GM19099 (cell line): ENCODE data around the gene SEC14L5.

Source experiments
- POLR2A ChIP-seq: IDR thresholded peaks from 3 replicates; pipeline ENCODE4 v1.6.1; 2011; ENCODE audit warnings: low read depth; ENCODE audit not compliant: insufficient read length; ENCODE audit errors: extremely low read depth

Gene SEC14L5

DNA sequence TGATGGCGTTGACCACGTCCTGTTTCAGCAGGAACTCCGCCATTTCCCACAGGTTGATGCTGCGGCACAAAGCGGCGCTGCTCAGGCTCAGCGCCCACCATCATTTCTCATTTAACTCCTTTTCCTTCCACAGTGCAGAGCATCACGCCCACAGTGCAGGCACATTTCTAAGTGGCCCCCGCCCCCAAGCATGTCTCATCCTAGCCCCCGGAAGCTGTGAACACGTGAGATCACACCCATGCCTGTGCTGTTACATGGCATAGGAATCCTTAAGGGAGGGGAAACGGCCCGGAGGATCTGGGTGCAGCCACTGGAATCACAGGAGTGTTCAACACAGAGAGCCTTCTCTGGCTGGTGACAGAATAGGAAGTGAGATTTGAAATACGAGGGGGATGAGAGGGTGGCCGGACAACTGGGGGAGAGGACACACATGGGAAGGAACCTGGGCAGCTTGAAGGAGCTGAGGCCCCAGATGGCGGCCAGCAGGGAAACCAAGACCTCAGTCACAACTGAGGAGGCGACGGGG is 70.9 kb downstream of the SEC14L5 start:
- TF ChIP-seq POLR2A = no peak

DNA sequence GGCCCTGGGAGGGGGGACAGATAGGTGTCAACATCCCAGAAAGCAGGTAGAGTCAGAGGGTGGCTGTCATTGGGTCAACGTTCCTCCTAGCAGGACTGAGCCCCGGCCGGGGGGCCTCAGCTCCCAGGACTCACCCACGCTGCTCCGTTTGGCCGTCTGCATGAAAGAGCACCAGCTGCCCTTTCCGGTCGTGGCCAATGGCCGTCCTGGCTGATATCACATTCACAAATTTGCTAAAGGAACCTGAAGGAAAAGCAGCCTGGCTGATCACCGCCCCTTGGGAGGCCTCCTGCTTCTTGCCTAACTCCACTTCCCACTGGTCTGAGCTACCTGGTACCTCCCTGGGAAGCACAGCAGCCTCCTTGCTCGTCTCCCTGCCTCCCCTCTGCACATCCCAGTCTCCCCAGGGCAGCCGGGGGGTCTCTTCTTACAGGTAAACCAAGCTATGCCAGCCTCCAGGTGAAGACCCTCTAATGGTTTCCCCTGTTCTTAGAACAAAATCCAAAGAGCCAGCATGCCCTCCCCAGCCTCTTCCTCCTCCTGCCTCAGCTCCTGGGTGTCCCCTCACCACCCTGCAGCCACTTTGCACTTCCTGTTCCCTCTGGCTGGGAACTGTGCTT is 72.2 kb downstream of the SEC14L5 start:
- no peak for TF ChIP-seq POLR2A

DNA sequence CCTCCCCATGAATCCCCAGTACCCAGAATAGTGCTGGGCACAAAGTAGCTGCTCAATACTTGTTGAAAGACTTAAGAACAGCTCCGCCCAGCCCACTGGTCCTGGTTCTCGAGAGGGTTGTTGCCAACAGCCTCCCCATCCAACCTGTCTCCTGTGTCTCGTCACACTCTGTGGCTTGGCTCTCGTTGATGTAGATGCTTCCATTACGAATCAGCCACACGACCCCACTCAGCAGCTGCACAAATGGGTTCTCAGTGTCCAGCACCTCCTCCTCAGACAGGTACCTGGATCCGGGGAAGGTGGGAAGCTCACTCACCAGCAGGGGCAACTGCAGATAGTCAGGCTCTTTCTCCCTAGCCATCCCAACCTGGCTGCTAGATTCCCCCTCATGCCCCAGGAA is 73.5 kb downstream of the SEC14L5 start:
- TF ChIP-seq POLR2A = no peak

DNA sequence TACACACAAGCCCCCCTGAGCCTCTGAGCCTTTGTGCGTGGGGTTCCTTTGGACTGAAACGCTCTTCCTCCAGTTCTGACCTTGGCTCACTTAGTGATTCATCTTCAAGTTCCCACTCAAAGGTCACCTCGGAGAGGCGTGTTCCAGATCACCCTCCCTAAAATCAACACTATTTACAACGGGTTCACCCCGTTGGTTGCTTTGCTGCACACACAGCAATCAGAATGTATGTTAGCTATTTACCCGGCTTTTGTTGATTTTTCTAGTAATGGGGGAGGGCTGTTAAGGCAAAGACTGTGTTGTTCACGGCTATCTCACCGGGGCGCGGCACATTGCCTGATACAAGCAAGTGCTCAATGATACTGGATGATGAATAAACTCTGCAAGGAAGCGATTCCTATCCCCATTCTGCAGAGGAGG is 74.6 kb downstream of the SEC14L5 start:
- TF ChIP-seq POLR2A = no peak

DNA sequence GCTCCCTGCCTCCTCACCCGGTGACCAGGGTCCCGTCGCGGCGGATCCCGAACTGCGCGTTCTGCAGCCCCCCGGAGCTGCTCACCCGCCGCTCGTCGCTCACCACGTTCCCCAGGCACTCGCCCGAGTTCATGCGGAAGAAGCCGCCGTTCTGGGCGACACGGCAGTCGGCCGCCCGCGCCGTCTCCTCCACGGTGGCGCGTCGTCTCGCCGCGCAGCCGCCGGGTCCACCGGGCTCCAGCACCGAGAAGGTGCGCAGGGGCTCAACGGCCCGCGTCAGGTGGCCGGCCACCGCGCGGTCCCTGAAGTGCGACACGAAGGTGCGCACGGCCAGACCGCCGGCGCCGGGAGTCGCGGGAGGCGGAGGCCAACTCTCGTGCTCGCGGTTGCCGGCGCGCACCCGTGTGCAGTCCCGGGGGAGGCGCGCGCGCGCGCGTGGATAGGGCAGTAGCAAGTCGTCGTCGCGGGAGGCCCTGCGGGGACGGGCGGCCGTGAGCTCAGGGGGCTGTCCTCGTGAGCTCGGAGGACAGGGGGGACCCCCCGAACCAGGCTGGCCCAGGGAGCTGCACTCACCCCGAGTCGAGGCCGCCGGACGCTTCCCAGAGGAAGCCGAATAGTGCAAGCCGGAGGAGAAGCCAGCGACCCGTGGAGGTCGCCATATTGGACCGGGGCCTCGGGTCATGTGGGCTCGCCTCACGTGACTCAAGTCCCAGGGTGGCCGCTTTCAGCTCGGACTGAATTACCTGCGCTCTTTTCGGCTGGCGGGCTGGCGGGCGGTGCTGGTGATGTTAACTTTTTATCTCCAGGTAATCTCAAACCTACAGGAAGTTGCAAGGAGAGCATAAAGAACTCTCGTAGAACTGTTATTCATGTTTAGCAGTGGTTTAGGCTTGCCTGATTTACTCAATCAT is 75.4 kb downstream of the SEC14L5 start, which contains the start of gene NAGPA:
Gene NAGPA (minus strand): TSS at position 680 of the 911 bp plus-strand sequence. CDS start 21 bp downstream, at position 659.
- TF ChIP-seq POLR2A = peak; percentile 56

DNA sequence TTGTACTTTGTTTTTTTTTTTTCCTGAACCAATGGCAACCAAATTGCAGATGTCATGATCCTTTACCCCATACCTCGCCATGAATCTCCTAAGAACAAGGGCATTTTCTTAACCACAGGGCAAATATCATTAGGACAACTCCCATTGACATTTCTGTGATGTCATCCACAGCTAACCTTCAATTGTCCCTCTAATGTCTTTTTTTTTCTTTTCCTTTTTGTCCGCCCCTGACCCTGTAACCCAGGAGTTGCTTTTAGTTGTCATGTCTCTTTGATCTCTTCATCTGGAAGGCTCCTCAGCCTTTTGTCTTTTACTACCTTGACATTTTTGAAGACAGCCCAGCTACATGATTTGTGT is 76.0 kb downstream of the SEC14L5 start:
- TF ChIP-seq POLR2A = no peak

DNA sequence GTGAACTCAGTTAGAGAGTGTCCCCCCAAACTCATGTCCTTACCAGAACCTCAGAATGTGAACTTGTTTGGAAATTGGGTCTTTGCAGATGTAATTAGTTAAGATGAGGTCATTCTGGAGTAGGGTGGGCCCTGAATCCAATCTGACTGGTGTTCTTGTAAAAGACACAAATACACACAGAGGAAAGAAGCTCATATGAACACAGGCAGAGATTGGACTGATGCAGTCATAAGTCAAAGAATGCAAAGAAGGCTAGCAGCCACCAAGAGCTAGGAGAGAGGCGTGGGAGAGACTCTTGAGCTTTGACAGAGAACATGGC is 77.7 kb downstream of the SEC14L5 start:
- TF ChIP-seq POLR2A = no peak

DNA sequence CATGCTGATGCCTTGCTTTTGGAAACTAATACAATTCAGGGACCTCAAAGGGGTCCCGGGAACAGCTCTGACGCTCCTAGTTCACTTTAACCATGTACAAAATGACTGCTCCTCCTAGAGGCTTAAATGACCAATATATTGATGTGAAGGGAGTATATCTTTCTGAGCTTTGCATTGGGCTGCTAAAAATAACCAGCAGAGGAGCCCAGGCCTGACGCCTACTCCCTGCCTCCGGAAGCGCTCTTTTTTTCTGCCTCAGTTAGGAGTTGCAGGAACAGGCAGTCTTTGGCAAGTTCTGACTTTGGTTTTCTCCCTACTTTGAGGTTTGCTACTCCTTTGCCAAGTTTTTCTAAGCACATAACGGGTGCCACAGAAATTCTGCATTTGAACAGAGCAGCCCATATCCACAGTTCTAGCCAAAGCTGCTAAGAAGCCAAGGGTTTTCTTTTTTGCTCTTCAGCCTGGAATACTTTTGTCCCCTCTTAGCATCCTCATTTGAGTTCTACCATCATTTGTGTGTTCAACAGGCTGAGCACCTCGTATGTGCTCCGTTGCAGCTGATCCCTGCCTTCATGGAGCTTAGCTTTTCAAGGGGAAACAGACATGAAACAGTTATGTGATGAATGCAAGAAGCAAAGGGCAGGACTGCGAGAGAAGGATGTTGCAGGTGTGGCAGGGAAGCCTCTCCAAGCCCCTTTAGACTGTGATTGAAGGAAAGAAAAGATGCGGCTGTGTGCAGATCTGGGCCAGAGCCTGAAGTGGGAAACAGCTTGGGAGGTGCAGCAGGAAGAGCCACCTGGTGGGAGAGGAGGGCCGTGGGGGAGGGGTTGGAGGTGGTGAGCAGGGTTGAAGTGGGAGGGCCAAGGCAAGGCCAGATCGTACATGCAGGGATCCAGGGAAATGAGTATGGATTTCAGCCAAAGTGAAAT is 78.4 kb downstream of the SEC14L5 start:
- no peak for TF ChIP-seq POLR2A

DNA sequence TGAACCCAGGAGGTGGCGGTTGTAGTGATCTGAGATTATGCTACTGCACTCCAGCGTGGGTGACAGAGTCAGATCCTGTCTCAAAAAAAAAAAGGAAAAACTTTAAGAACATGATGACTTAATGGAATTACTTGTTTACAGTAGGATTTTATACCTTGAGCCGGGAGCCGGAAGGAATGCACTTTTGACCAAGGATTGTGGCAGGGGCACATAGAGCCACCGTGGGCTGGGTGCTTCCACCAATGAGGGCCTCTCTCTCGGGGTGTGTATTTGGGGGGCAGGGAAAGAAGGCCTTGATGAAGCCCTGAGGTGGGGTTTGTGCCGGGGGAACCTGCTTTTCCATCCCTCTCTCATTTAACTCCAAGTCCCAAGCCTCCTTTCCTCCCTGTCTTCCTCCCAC is 82.3 kb downstream of the SEC14L5 start:
- TF ChIP-seq POLR2A = no peak

DNA sequence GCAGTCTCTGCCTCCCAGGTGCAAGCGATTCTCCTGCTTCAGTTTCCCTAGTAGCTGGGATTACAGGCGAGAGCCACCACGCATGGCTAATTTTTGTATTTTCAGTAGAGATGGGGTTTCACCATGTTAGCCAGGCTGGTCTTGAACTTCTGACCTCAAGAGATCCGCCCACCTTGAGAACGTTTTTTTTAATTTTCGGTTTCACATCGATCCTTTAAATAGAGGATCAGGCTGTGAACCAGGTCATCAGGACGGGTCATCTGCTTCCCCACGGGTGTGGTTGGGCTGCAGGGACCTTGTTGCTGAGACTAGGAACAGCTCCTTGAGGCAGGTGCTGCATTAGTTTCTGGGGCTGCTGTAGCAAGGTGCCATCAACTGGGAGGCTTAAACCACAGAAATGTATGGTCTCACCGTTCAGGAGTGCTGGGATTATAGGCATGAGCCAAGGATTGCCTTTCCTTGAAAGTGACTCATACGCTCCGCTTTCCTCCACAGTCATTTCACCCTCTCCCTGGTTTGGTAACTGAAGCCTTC is 83.5 kb downstream of the SEC14L5 start:
- TF ChIP-seq POLR2A = no peak

DNA sequence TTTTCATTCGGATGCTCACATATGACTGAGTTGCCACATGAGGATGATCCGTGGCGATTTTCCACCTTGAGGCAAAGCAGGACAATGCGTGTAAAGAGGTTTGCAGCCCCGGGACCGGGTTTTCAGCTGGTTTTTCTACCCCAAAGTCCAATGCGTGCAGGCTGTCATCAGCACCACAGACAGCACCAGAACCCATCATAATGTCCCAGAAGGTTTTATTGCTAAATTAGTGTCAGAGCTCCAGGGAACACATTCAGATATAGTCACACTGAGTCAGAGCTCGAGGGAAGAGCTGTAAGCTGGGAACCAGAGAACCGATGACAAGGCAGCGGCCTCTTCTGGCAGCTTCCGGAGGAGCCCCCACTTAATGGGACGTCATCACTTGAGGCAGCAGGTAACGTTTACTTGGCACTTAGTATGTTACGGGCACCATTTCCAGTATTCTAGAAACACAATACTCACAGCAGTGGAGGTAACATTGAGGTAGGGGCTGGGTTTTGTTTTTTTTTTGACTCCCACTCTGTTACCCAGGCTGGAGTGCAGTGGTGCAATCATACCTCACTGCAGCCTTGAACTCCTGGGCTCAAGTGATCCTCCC is 84.5 kb downstream of the SEC14L5 start:
- TF ChIP-seq POLR2A = no peak

DNA sequence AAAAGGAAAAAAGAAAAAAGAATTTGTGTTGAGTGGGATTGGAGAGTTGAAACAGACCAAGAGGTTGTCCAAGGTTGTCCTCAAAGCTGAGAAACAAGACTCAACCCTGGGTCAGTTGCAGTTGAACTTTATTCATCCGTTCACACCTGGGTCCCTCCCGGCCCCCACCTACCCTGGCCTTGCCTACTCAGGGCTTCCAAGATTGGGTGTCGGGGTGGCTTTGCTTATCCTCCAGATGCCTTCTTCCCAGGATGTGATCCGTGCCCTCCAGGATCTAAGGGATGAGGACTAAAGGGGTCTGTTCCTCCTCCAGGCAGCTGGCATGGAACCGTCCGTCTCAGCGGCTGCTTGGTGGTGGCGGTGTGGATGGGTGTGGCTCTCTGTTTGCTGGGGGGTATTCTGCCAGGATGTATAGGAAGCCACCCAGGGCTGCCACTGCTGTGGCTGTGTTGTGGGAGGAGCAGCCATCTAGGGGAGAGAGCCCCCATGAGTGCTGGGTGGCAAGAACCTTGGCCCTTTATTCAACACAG is 85.9 kb downstream of the SEC14L5 start:
- TF ChIP-seq POLR2A = no peak

DNA sequence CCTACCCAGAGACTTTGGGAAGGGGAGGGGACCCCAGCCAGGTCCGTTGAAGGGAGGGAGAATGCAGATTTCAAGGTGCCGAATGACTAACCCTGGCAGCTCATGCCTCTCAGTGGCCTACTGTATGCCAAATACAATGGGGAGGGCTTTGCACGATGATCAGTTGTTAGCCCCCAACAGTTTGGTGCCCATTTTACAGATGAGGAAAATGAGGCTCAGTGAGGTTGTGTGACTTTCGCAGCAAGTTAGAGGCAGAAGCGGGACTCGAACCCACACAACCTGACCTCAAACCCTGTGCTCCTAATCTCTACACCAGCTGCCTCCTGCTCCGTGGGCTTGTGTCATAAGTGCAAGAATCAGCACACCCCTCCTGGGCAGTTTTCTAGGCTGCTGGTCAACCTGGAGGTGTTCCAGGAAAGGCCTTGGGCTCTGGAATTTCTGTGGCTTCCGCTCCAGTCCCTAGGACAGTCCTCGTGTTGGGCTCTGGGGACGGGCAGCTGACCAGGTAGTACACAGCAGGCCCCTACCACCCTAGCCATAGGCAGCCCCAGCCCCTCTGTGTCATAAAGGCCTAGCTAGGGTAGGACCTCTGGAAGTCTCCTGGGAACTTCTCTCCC is 87.5 kb downstream of the SEC14L5 start:
- no peak for TF ChIP-seq POLR2A

DNA sequence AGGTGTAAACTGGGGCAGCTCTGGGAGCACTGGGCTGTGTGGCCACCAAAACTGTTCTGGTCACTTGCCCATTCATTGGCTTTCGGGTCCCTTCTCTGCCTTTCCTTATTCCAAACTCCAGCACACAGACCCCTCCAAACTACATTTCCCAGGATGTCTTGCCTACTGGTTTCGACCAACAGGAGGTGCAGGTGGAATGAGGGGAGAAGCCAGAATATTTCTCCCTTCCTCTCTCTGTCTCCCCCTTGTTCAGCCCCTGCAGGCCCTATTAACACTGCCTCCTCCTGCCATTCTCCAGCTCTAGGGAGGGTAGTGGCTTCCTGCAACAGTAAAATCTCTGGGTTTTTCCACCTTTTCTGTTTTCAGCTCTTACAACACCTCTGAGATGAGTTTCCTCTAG is 88.8 kb downstream of the SEC14L5 start:
- TF ChIP-seq POLR2A = no peak
